Activated T-helper 9 cell treated with anti-CD3 and anti-CD28 coated beads, Interleukin-2, amount 50 U/mL, for 16 hours (primary cell): ENCODE data around the gene DDX1.
"Not testable (repeated sequence)": the region's sequence is repeated elsewhere in the genome, so short reads cannot be mapped to it uniquely, and the experiment has no call there.

ENCODE experiments used
- DNase-seq: peaks from one replicate; pipeline ENCODE4 v3.0.0-alpha.2; 2020; ENCODE audit warnings: low read depth

Gene DDX1

GRCh38 chr2:15677141-15677843 is 85.6 kb downstream of the DDX1 start:
- DNase-seq: no peak

GRCh38 chr2:15678346-15678745 is 86.7 kb downstream of the DDX1 start:
- DNase-seq: no peak

- DNase-seq: no peak
These were observed 87.2 kb downstream of the DDX1 start for GRCh38 chr2:15678909-15679308.

- no peak for DNase-seq
These were observed 87.8 kb downstream of the DDX1 start for GRCh38 chr2:15679386-15679924.

- DNase-seq: not testable (repeated sequence)
These were observed 88.5 kb downstream of the DDX1 start for GRCh38 chr2:15680132-15680531.
